ENCODE data around the gene FTHL17.

The FTHL17 gene

GRCh38 chrX:31036895-31037294, 34.9 kb downstream of the FTHL17 start:
- no peak for DNase-seq

GRCh38 chrX:31027351-31027750, 44.5 kb downstream of the FTHL17 start:
- DNase-seq = no peak

GRCh38 chrX:31024866-31025265, 47.0 kb downstream of the FTHL17 start:
- DNase-seq = no peak

- DNase-seq = no peak
Observed at GRCh38 chrX:31021537-31021936, 50.3 kb downstream of the FTHL17 start.
